Neutrophil (primary cell): ENCODE measurements around the gene SLC6A7.

ENCODE experiments used
- H3K27ac ChIP-seq: fragments of 200-600 bp; sonication (generic); 2 replicates; pipeline ENCODE4 v1.5.1; 2016; ENCODE audit warnings: mild to moderate bottlenecking, moderate library complexity
- H3K27me3 ChIP-seq: fragments of 200-600 bp; sonication (generic); 2 replicates; pipeline ENCODE4 v1.6.0; 2016; ENCODE audit warnings: mild to moderate bottlenecking
- H3K36me3 ChIP-seq: fragments of 200-600 bp; sonication (generic); 2 replicates; pipeline ENCODE4 v1.5.1; 2017
- H3K4me1 ChIP-seq, 2 experiments: fragments of 200-600 bp in 1 of 2; sonication (generic) in 1 of 2; 1 replicate in 1 of 2; 2 replicates in 1 of 2; pipeline versions ENCODE4 v1.5.1 to v1.6.1; 2013 to 2016; ENCODE audit warnings: low read depth in 1 of 2, low read length in 1 of 2, mild to moderate bottlenecking in 1 of 2, moderate library complexity in 1 of 2; ENCODE audit not compliant: control insufficient read depth in 1 of 2, insufficient read depth in 1 of 2
- H3K4me3 ChIP-seq, 2 experiments: fragments of 200-600 bp in 1 of 2; sonication (generic) in 1 of 2; 1 replicate in 1 of 2; 2 replicates in 1 of 2; pipeline ENCODE4 v1.5.1; 2013 to 2016; ENCODE audit warnings: low read depth in 1 of 2, low read length in 1 of 2, mild to moderate bottlenecking in 1 of 2, moderate library complexity in 1 of 2
- H3K9me3 ChIP-seq: fragments of 200-600 bp; sonication (generic); 2 replicates; pipeline ENCODE4 v1.5.1; 2016
- CTCF ChIP-seq: fragments of 200-600 bp; sonication (generic); IDR thresholded peaks from 2 replicates; pipeline ENCODE4 v1.5.1; 2016; ENCODE audit warnings: antibody characterized with exemption

SLC6A7 gene

DNA sequence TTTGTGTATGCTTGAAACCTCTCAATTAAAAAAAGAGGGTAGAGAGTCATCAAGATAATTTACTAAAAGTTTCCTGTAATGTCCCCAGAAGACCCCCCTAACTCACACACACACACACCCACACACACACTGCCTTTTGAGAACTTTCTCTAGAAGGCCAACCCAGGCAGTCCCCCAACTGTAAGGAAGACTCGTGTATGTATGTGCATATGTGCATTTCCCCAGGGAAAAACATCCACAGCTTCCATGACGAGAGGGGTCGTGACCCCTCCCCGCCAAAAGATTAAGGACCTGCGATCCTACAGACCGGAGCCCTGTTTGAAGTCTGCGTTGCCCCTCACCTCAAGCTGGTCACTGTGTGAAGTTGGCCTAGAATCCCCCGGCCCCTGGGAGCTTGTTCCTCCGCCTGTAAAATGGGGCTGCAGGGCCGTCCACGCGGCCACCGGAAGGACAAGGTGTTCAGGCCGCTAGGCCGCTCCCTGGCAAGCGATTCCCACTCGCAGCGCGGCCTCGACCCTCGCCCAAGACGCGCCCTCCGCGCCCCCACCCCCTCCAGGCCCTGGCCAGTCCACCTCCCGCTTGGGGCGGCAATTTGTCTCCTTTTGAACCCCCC is 23.7 kb upstream of the SLC6A7 start:
- no peaks in the 10 kb centered on the region for H3K4me1 ChIP-seq
- no peak overlapping the region for H3K27ac ChIP-seq
- peaks cover 60% of the 10 kb centered on the region for H3K27me3 ChIP-seq
- no peak overlapping the region for H3K4me3 ChIP-seq
- H3K9me3 ChIP-seq, result no peaks in the 10 kb centered on the region
- TF ChIP-seq CTCF, result no peak
- no peaks in the 10 kb centered on the region for H3K36me3 ChIP-seq

- Histone ChIP-seq H3K27ac (no peak within 1 kb of the TSS), H3K36me3 (no peaks in the 10 kb centered on the region), H3K4me1 (no peaks in the 10 kb centered on the region), H3K4me3 (no peak within 1 kb of the TSS), H3K27me3 (peaks cover 60% of the 10 kb centered on the region), H3K9me3 (no peaks in the 10 kb centered on the region)
- TF ChIP-seq CTCF, result no peak
Measured at GRCh38 chr5:150166650-150167511, 23.0 kb upstream of the SLC6A7 start, which contains the start of gene CDX1. CDX1 (plus strand) TSS chr5:150166778; CDS start chr5:150166877, 99 bp downstream.

GRCh38 chr5:150167512-150167850 is 22.4 kb upstream of the SLC6A7 start:
- Histone ChIP-seq H3K27ac (no peak overlapping the region), H3K36me3 (no peaks in the 10 kb centered on the region), H3K4me1 (no peaks in the 10 kb centered on the region), H3K27me3 (peaks cover 60% of the 10 kb centered on the region), H3K4me3 (no peak overlapping the region), H3K9me3 (no peaks in the 10 kb centered on the region)
- no peak for TF ChIP-seq CTCF

- peaks cover 60% of the 10 kb centered on the region for H3K27me3 ChIP-seq
- H3K4me1 ChIP-seq, result no peaks in the 10 kb centered on the region
- H3K36me3 ChIP-seq, result no peaks in the 10 kb centered on the region
- no peaks in the 10 kb centered on the region for H3K9me3 ChIP-seq
- no peak for TF ChIP-seq CTCF
- no peak overlapping the region for H3K4me3 ChIP-seq
- H3K27ac ChIP-seq, result no peak overlapping the region
Measured at GRCh38 chr5:150167908-150168307, 22.0 kb upstream of the SLC6A7 start.

DNA sequence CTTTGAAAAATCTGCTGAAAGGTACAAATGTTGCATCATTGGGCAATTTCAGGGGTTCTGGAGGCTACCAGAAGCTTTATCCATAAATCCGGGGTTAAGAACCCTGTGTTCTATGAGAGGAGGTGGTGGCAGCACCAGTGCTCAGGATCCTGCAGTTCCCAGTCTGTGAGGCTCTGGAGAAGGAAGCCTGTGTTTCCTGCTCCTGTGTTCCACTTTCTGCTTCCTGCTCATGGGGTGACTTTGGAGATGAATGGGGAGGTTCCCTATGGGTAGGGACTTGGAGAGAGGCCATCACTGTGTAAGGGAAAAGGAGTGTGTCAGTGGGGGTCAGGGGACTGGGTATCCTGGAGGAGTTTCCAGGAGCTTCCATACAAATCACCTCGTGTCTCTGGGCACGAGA is 21.0 kb upstream of the SLC6A7 start:
- Histone ChIP-seq H3K4me3 (no peak overlapping the region), H3K4me1 (no peaks in the 10 kb centered on the region), H3K9me3 (no peaks in the 10 kb centered on the region), H3K27ac (no peak overlapping the region), H3K36me3 (no peaks in the 10 kb centered on the region), H3K27me3 (peaks cover 60% of the 10 kb centered on the region)
- TF ChIP-seq CTCF, result no peak
